A549 (cell line): ENCODE data around the gene SCYL3. TPM values are rescaled to one million over a fixed set of nuclear protein-coding genes. Genes with fewer than 3 reads are reported as not detected.

Experiments
- ATAC-seq, 2 experiments: fragments of 200-7000 bp in 1 of 2; fragments of >200 bp in 1 of 2; cut with Nextera tagmentation in 1 of 2; cut with Tn5 transposase in 1 of 2; 3 replicates each; pipeline versions ENCODE4 v1.8.0 to v1.9.1; 2018 to 2020; ENCODE audit warnings: mild to moderate bottlenecking in 1 of 2, moderate library complexity in 1 of 2
- CTCF ChIA-PET: fragments of 300-600 bp; sonication (Branson Sonifier 250); formaldehyde crosslinking; extraction: SDS; loops from one replicate; lab custom pipeline; 2021; ENCODE audit warnings: antibody characterized with exemption, inconsistent platforms; lab: Yijun Ruan, JAX
- POLR2A ChIA-PET: fragments of 350-600 bp; formaldehyde crosslinking; extraction: SDS; loops from one replicate; lab custom pipeline; 2021; ENCODE audit warnings: antibody characterized with exemption, inconsistent platforms; lab: Yijun Ruan, JAX
- DNase-seq, 2 experiments: peaks; one replicate each; pipeline versions ENCODE4 v3.0.0 to v3.0.0-alpha.2; 2011 to 2016; ENCODE audit warnings: low read depth in 1 of 2, low spot score in 1 of 2
- FAIRE-seq: peaks from 2 replicates; lab custom pipeline; 2011; peaks lifted over from hg19 to GRCh38; lab: Jason Lieb, UNC
- H3K27ac ChIP-seq, 2 experiments: fragments of >200 bp; sonication (Bioruptor Twin); formaldehyde crosslinking; 3 replicates each; pipeline ENCODE4 v1.5.1; 2016 to 2017
- H3K4me1 ChIP-seq: fragments of >200 bp; sonication (Bioruptor Twin); formaldehyde crosslinking; 3 replicates; pipeline ENCODE4 v1.6.1; 2016
- H3K4me2 ChIP-seq: fragments of >200 bp; sonication (Bioruptor Twin); formaldehyde crosslinking; 3 replicates; pipeline ENCODE4 v1.6.1; 2016
- H3K4me3 ChIP-seq: fragments of >200 bp; sonication (Bioruptor Twin); formaldehyde crosslinking; 3 replicates; pipeline ENCODE4 v1.5.1; 2016
- H3K9me3 ChIP-seq: fragments of >200 bp; sonication (Bioruptor Twin); formaldehyde crosslinking; 3 replicates; pipeline ENCODE4 v1.6.1; 2016
- CBX2 ChIP-seq: fragments of 200-600 bp; sonication (generic); IDR thresholded peaks from 2 replicates; pipeline ENCODE4 v1.6.1; 2016; ENCODE audit warnings: low read depth, mild to moderate bottlenecking, borderline replicate concordance
- EHMT2 ChIP-seq: fragments of 200-600 bp; sonication (generic); IDR thresholded peaks from 2 replicates; pipeline ENCODE4 v1.6.1; 2016; ENCODE audit warnings: antibody characterized with exemption, low read depth, mild to moderate bottlenecking, moderate library complexity
- EP300 ChIP-seq, 2 experiments: fragments of >200 bp; sonication (Bioruptor Twin); formaldehyde crosslinking; IDR thresholded peaks; 2 replicates in 1 of 2; 3 replicates in 1 of 2; pipeline ENCODE4 v1.6.1; 2016 to 2017
- FOXS1 ChIP-seq: fragments of 250-450 bp; sonication (Bioruptor Pico); IDR thresholded peaks from 2 replicates; pipeline ENCODE4 v1.5.0; 2020; ENCODE audit warnings: mild to moderate bottlenecking, moderate library complexity
- HOXB13 ChIP-seq: fragments of 250-450 bp; sonication (Bioruptor Pico); IDR thresholded peaks from 2 replicates; pipeline ENCODE4 v1.5.0; 2020; ENCODE audit warnings: low read depth, mild to moderate bottlenecking, moderate library complexity
- JUN ChIP-seq, 2 experiments: fragments of >200 bp; sonication (Bioruptor Twin); formaldehyde crosslinking; IDR thresholded peaks; 2 replicates in 1 of 2; 3 replicates in 1 of 2; pipeline ENCODE4 v1.6.1; 2016 to 2017
- KDM1A ChIP-seq: fragments of 200-600 bp; sonication (generic); IDR thresholded peaks from 2 replicates; pipeline ENCODE4 v1.6.1; 2016; ENCODE audit warnings: low read depth, mild to moderate bottlenecking
- MAFK ChIP-seq: fragments of 450-650 bp; IDR thresholded peaks from 2 replicates; pipeline ENCODE4 v1.6.1; 2014; ENCODE audit not compliant: partially characterized antibody
- MAX ChIP-seq: IDR thresholded peaks from 2 replicates; pipeline ENCODE4 v1.6.1; 2012
- NPAS2 ChIP-seq: fragments of 250-450 bp; sonication (Bioruptor Pico); IDR thresholded peaks from 2 replicates; pipeline ENCODE4 v1.8.0; 2022; ENCODE audit warnings: mild to moderate bottlenecking, moderate library complexity, borderline replicate concordance
- NR3C1 ChIP-seq: fragments of >200 bp; sonication (Bioruptor Twin); formaldehyde crosslinking; IDR thresholded peaks from 3 replicates; pipeline ENCODE4 v1.6.1; 2017
- PBX3 ChIP-seq: IDR thresholded peaks from 2 replicates; pipeline ENCODE4 v1.6.1; 2012
- RCOR1 ChIP-seq: fragments of 150-350 bp; IDR thresholded peaks from 2 replicates; pipeline ENCODE4 v1.6.1; 2014; ENCODE audit warnings: antibody characterized with exemption, low read length, low read depth
- SREBF2 ChIP-seq: fragments of 450-650 bp; IDR thresholded peaks from 2 replicates; pipeline ENCODE4 v1.6.1; 2014; ENCODE audit warnings: mild to moderate bottlenecking, moderate library complexity
- TFCP2L1 ChIP-seq: fragments of 250-450 bp; sonication (Bioruptor Pico); IDR thresholded peaks from 2 replicates; pipeline ENCODE4 v1.5.0; 2021; ENCODE audit warnings: mild to moderate bottlenecking
- ZC3H11A ChIP-seq: fragments of 450-650 bp; IDR thresholded peaks from 2 replicates; pipeline ENCODE4 v1.6.1; 2014; ENCODE audit warnings: antibody characterized with exemption, mild to moderate bottlenecking
- WGBS: methylation state at CpG from one replicate; pipeline ENCODE4 v1.1.6; 2017; ENCODE audit errors: missing lambda C conversion rate; 5-methylcytosine and 5-hydroxymethylcytosine counted together
- polyA plus RNA-seq, 4 experiments: library from polyadenylated mRNA; depleted of rRNA in 3 of 4; stranded (reverse); fragments of >200 nt; fragmentation: RNase III in 1 of 4; extraction: RNeasy Plus Mini Kit Qiagen cat#74134 plus additional on column Dnase treatment in 1 of 4; gene quantifications; 2 replicates in 3 of 4; 3 replicates in 1 of 4; pipeline ENCODE4 v1.2.3, GENCODE V29; 2011 to 2017
- TF ChIP-seq, protein P1 (sequence below): fragments of 200-600 bp; sonication (generic); IDR thresholded peaks from 2 replicates; pipeline ENCODE4 v1.6.1; 2016; ENCODE audit warnings: antibody characterized with exemption, mild to moderate bottlenecking, moderate library complexity

SCYL3 gene
- polyA plus RNA-seq, 2 of the 4 experiments (the other 2 are of a cell fraction): 3.2 to 7.3 TPM

DNA sequence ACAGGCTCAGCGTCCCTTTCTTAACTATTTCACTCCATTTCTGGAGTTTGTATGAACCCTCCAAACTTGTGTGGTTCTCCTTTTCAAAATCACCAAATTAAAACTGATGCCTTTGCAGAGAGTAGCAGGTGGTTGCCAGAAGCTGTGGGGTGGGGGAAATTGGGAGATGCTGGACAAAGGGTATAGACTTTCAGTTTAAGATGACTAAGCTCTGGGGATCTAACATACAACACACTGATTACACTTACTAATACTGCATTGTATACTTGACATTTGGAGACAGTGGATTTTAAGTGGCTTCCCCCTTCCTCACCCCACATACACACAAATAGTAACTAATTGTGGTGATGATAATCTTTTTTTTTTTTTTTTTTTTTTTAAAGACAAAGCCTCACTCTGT, 11.1 kb upstream of the SCYL3 start:
- Histone ChIP-seq H3K4me2 (no peak overlapping the region), H3K9me3 (no peaks in the 10 kb centered on the region), H3K4me1 (no peaks in the 10 kb centered on the region), H3K4me3 (no peak overlapping the region), H3K27ac (no peak overlapping the region)
- FAIRE-seq (no peak), DNase-seq (no peak), ATAC-seq (no peak)
- TF ChIP-seq SREBF2 (no peak), MAFK (no peak), PBX3 (no peak), EP300 (IDR thresholded peaks at IDR 0.05) (no peak), MAX (no peak), TFCP2L1 (CRISPR knock-in tag) (no peak), KDM1A (no peak), FOXS1 (no peak), EHMT2 (no peak)
- TF ChIP-seq, protein P1, sequence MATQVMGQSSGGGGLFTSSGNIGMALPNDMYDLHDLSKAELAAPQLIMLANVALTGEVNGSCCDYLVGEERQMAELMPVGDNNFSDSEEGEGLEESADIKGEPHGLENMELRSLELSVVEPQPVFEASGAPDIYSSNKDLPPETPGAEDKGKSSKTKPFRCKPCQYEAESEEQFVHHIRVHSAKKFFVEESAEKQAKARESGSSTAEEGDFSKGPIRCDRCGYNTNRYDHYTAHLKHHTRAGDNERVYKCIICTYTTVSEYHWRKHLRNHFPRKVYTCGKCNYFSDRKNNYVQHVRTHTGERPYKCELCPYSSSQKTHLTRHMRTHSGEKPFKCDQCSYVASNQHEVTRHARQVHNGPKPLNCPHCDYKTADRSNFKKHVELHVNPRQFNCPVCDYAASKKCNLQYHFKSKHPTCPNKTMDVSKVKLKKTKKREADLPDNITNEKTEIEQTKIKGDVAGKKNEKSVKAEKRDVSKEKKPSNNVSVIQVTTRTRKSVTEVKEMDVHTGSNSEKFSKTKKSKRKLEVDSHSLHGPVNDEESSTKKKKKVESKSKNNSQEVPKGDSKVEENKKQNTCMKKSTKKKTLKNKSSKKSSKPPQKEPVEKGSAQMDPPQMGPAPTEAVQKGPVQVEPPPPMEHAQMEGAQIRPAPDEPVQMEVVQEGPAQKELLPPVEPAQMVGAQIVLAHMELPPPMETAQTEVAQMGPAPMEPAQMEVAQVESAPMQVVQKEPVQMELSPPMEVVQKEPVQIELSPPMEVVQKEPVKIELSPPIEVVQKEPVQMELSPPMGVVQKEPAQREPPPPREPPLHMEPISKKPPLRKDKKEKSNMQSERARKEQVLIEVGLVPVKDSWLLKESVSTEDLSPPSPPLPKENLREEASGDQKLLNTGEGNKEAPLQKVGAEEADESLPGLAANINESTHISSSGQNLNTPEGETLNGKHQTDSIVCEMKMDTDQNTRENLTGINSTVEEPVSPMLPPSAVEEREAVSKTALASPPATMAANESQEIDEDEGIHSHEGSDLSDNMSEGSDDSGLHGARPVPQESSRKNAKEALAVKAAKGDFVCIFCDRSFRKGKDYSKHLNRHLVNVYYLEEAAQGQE: no peak
- CTCF ChIA-PET: no interaction called here
- 52% methylated on average over 1 of the region's 1 CpG for WGBS
- POLR2A ChIA-PET: no interaction called here

- no peak for ATAC-seq
- CTCF ChIA-PET: no interaction called here
- no peaks in the 10 kb centered on the region for H3K4me1 ChIP-seq
- H3K27ac ChIP-seq: no peak overlapping the region
- no peak for TF ChIP-seq ZC3H11A
- TF ChIP-seq, protein P1: no peak
- no peak for TF ChIP-seq PBX3
- TF ChIP-seq RCOR1: no peak
- no peak for TF ChIP-seq HOXB13 (CRISPR knock-in tag)
- no peak for TF ChIP-seq MAFK
- TF ChIP-seq CBX2: no peak
- no peak for TF ChIP-seq NR3C1
- TF ChIP-seq JUN (IDR thresholded peaks at IDR 0.05): no peak
- TF ChIP-seq NPAS2 (CRISPR knock-in tag): no peak
- TF ChIP-seq, all 56 proteins: peak for 0
- no peak for DNase-seq
- no peaks in the 10 kb centered on the region for H3K9me3 ChIP-seq
- no peak overlapping the region for H3K4me2 ChIP-seq
- POLR2A ChIA-PET: interaction anchor here (1.7 kb wide), 1 partner anchor 9 kb away, joined by 8 read pairs; the partner anchor contains the start of gene SCYL3
- WGBS: 68% methylated on average over 5 of the region's 5 CpGs
- no peak overlapping the region for H3K4me3 ChIP-seq
- no peak for FAIRE-seq
Measured at GRCh38 chr1:169902751-169903150, 9.1 kb upstream of the SCYL3 start.
